IMR-90 (cell line): ENCODE measurements around the gene CHORDC1. TPM values are rescaled to one million over a fixed set of nuclear protein-coding genes. Genes with fewer than 3 reads are reported as not detected.

Source experiments
- ATAC-seq: fragments of 200-7000 bp; cut with Tn5 transposase; 2 replicates; pipeline ENCODE4 v1.9.1; 2020; ENCODE audit warnings: low read depth, mild to moderate bottlenecking, moderate library complexity
- BruUV-seq: library from RNA; stranded (reverse); fragments of 400-500 nt; replicated peaks from 2 replicates; lab custom pipeline; 2021; lab: Mats Ljungman, UMichigan
- CTCF ChIA-PET: fragments of 300-600 bp; formaldehyde crosslinking; extraction: SDS; loops from one replicate; lab custom pipeline; 2021; ENCODE audit warnings: antibody characterized with exemption; lab: Yijun Ruan, JAX
- POLR2A ChIA-PET: fragments of 300-600 bp; sonication (Branson Sonifier 250); formaldehyde crosslinking; loops from one replicate; lab custom pipeline; 2022; ENCODE audit warnings: antibody characterized with exemption; ENCODE audit not compliant: unreplicated experiment; lab: Charles Lee
- DNase-seq: peaks from one replicate; pipeline ENCODE4 v3.0.0; 2013
- H2AFZ ChIP-seq: replicated peaks from 2 replicates; pipeline ENCODE3; 2013; ENCODE audit warnings: low read length, mild to moderate bottlenecking; ENCODE audit not compliant: poor library complexity
- H2AK5ac ChIP-seq: 2 replicates; pipeline ENCODE4 v1.6.1; 2013; ENCODE audit warnings: low read depth, low read length, inconsistent platforms
- H2AK9ac ChIP-seq: replicated peaks from 2 replicates; pipeline ENCODE3; 2013; ENCODE audit warnings: mild to moderate bottlenecking, low read depth, low read length, moderate library complexity; ENCODE audit not compliant: poor library complexity
- H2BK120ac ChIP-seq: 2 replicates; pipeline ENCODE4 v1.6.1; 2013; ENCODE audit warnings: low read depth, low read length, inconsistent platforms
- H2BK15ac ChIP-seq: 3 replicates; pipeline ENCODE4 v1.6.1; 2013; ENCODE audit warnings: low read depth, low read length, inconsistent platforms
- H2BK20ac ChIP-seq: 2 replicates; pipeline ENCODE4 v1.6.1; 2013; ENCODE audit warnings: low read depth, mild to moderate bottlenecking, inconsistent platforms, low read length, moderate library complexity
- H2BK5ac ChIP-seq: 2 replicates; pipeline ENCODE4 v1.6.1; 2013; ENCODE audit warnings: mild to moderate bottlenecking, low read depth, low read length, inconsistent platforms; ENCODE audit not compliant: poor library complexity, severe bottlenecking
- H3K14ac ChIP-seq: replicated peaks from 2 replicates; pipeline ENCODE4 v1.6.1; 2013; ENCODE audit warnings: low read depth, low read length, inconsistent platforms
- H3K18ac ChIP-seq: 2 replicates; pipeline ENCODE4 v1.6.1; 2013; ENCODE audit warnings: low read depth, low read length, control low read depth
- H3K23ac ChIP-seq: 2 replicates; pipeline ENCODE4 v1.6.1; 2013; ENCODE audit warnings: low read depth, low read length, inconsistent platforms
- H3K27ac ChIP-seq: 2 replicates; pipeline ENCODE4 v1.5.1; 2013; ENCODE audit warnings: mild to moderate bottlenecking, control low read depth, low read length; ENCODE audit not compliant: insufficient read depth
- H3K27me3 ChIP-seq: 2 replicates; pipeline ENCODE4 v1.6.1; 2013; ENCODE audit warnings: low read length; ENCODE audit not compliant: control insufficient read depth, insufficient read depth
- H3K36me3 ChIP-seq: 2 replicates; pipeline ENCODE4 v1.6.1; 2013; ENCODE audit warnings: low read length, mixed read lengths; ENCODE audit not compliant: control insufficient read depth, insufficient read depth
- H3K4ac ChIP-seq: 2 replicates; pipeline ENCODE4 v1.6.1; 2013; ENCODE audit warnings: low read depth, low read length, inconsistent platforms
- H3K4me1 ChIP-seq: 2 replicates; pipeline ENCODE4 v1.6.1; 2013; ENCODE audit warnings: low read length, mixed read lengths; ENCODE audit not compliant: control insufficient read depth, insufficient read depth
- H3K4me2 ChIP-seq: 2 replicates; pipeline ENCODE4 v1.6.1; 2013; ENCODE audit warnings: low read depth, mild to moderate bottlenecking, control low read depth, low read length, moderate library complexity
- H3K4me3 ChIP-seq: 2 replicates; pipeline ENCODE4 v1.5.1; 2013; ENCODE audit warnings: low read depth, mild to moderate bottlenecking, control low read depth, low read length, moderate library complexity; ENCODE audit not compliant: insufficient read depth
- H3K56ac ChIP-seq: 2 replicates; pipeline ENCODE4 v1.6.1; 2013; ENCODE audit warnings: low read length, inconsistent platforms; ENCODE audit not compliant: insufficient read depth; ENCODE audit errors: extremely low read depth
- H3K79me1 ChIP-seq, 2 experiments: 2 replicates each; pipeline ENCODE4 v1.6.1; 2013; ENCODE audit warnings: low read length in 2 of 2, inconsistent platforms in 1 of 2, low read depth in 1 of 2
- H3K9ac ChIP-seq: 2 replicates; pipeline ENCODE4 v1.6.1; 2013; ENCODE audit warnings: low read depth, low read length, control low read depth
- H3K9me1 ChIP-seq: 2 replicates; pipeline ENCODE4 v1.6.1; 2013; ENCODE audit warnings: low read length, inconsistent platforms; ENCODE audit not compliant: insufficient read depth
- H3K9me3 ChIP-seq: 2 replicates; pipeline ENCODE4 v1.6.1; 2013; ENCODE audit warnings: low read length; ENCODE audit not compliant: control insufficient read depth, insufficient read depth
- H4K20me1 ChIP-seq: 2 replicates; pipeline ENCODE4 v1.6.1; 2013; ENCODE audit warnings: low read length, inconsistent platforms; ENCODE audit not compliant: insufficient read depth
- H4K5ac ChIP-seq: 2 replicates; pipeline ENCODE4 v1.6.1; 2013; ENCODE audit warnings: mild to moderate bottlenecking, low read depth, low read length, control low read depth
- H4K8ac ChIP-seq, 2 experiments: 2 replicates each; pipeline ENCODE4 v1.6.1; 2013; ENCODE audit warnings: low read depth in 2 of 2, low read length in 2 of 2, control low read depth in 1 of 2, inconsistent platforms in 1 of 2
- H4K91ac ChIP-seq: 2 replicates; pipeline ENCODE4 v1.6.1; 2013; ENCODE audit warnings: low read depth, low read length, inconsistent platforms; ENCODE audit not compliant: insufficient read depth
- BHLHE40 ChIP-seq: fragments of 150-350 bp; IDR thresholded peaks from 2 replicates; pipeline ENCODE4 v1.6.1; 2016; ENCODE audit warnings: mild to moderate bottlenecking, low read depth, low read length
- CHD1 ChIP-seq: IDR thresholded peaks from 2 replicates; pipeline ENCODE4 v1.6.1; 2012; ENCODE audit warnings: low read depth, low read length, improper control_type of control experiment
- CTCF ChIP-seq: conservative IDR thresholded peaks from 2 replicates; pipeline ENCODE4 v1.5.1; 2012; ENCODE audit warnings: mild to moderate bottlenecking, low read depth, low read length, improper control_type of control experiment
- ELK1 ChIP-seq: fragments of 150-350 bp; IDR thresholded peaks from 2 replicates; pipeline ENCODE4 v1.6.1; 2016; ENCODE audit warnings: low read depth, mild to moderate bottlenecking, low read length, moderate library complexity, borderline replicate concordance
- FOS ChIP-seq: fragments of 150-350 bp; IDR thresholded peaks from 2 replicates; pipeline ENCODE4 v1.6.1; 2016; ENCODE audit warnings: low read depth, low read length
- MAFK ChIP-seq: IDR thresholded peaks from 2 replicates; pipeline ENCODE4 v1.6.1; 2012; ENCODE audit warnings: low read depth, low read length, improper control_type of control experiment
- MAZ ChIP-seq: IDR thresholded peaks from 2 replicates; pipeline ENCODE4 v1.6.1; 2012; ENCODE audit warnings: low read depth, mild to moderate bottlenecking, low read length, improper control_type of control experiment, moderate library complexity, borderline replicate concordance
- MXI1 ChIP-seq: IDR thresholded peaks from 2 replicates; pipeline ENCODE4 v1.6.1; 2012; ENCODE audit warnings: low read depth, mild to moderate bottlenecking, low read length, moderate library complexity, borderline replicate concordance
- NFE2L2 ChIP-seq: fragments of 150-350 bp; IDR thresholded peaks from 2 replicates; pipeline ENCODE4 v1.6.1; 2016; ENCODE audit warnings: low read depth, mild to moderate bottlenecking, low read length
- POLR2A ChIP-seq: IDR thresholded peaks from 2 replicates; pipeline ENCODE4 v1.6.1; 2012; ENCODE audit warnings: mild to moderate bottlenecking, low read depth, low read length
- RAD21 ChIP-seq: IDR thresholded peaks from 2 replicates; pipeline ENCODE4 v1.6.1; 2012; ENCODE audit warnings: low read length, improper control_type of control experiment
- RCOR1 ChIP-seq: IDR thresholded peaks from 2 replicates; pipeline ENCODE4 v1.6.1; 2012; ENCODE audit warnings: mild to moderate bottlenecking, low read length, improper control_type of control experiment; ENCODE audit not compliant: insufficient replicate concordance
- RFX5 ChIP-seq: IDR thresholded peaks from 2 replicates; pipeline ENCODE4 v1.8.0; 2012; ENCODE audit warnings: low read depth, mild to moderate bottlenecking, low read length, moderate library complexity
- SMC3 ChIP-seq: fragments of 150-350 bp; IDR thresholded peaks from 2 replicates; pipeline ENCODE4 v1.6.1; 2016; ENCODE audit warnings: low read depth, mild to moderate bottlenecking, antibody characterized with exemption, low read length, moderate library complexity
- USF2 ChIP-seq: fragments of 150-350 bp; IDR thresholded peaks from 2 replicates; pipeline ENCODE4 v1.6.1; 2017; ENCODE audit warnings: mild to moderate bottlenecking, antibody characterized with exemption, low read length, low read depth
- WGBS, 2 experiments: methylation state at CpG; one replicate each; pipeline versions ENCODE4 v1.1.5 to v1.1.7; 2013; ENCODE audit warnings: missing lambda C conversion rate in 2 of 2; ENCODE audit not compliant: insufficient read length in 1 of 2; ENCODE audit errors: extremely low coverage in 2 of 2; 5-methylcytosine and 5-hydroxymethylcytosine counted together
- dilution Hi-C: fragments of 300-500 bp; cut with HindIII; formaldehyde crosslinking; loops from one replicate; pipeline ENCODE4 v1.14.3; 2018; ENCODE audit warnings: low sequenced_read_pairs; ENCODE audit not compliant: unreplicated experiment
- in situ Hi-C: fragments of 300-500 bp; cut with MboI; formaldehyde crosslinking; loops from 3 replicates; pipeline ENCODE4 v1.14.3; 2019; ENCODE audit warnings: low sequenced_read_pairs, inconsistent platforms, mixed read lengths
- intact Hi-C: fragments of 100-400 bp; cut with micrococcal nuclease; formaldehyde crosslinking; loops from 2 replicates; pipeline ENCODE4 v1.10.0; 2022
- polyA plus RNA-seq, 3 experiments: library from polyadenylated mRNA; depleted of rRNA; stranded (reverse); fragments of >200 nt; gene quantifications; 2 replicates each; pipeline ENCODE4 v1.2.3, GENCODE V29; 2012; ENCODE audit warnings: low replicate concordance in 1 of 3
- total RNA-seq: library from RNA; depleted of rRNA; stranded (reverse); fragments of >200 nt; gene quantifications from 2 replicates; pipeline ENCODE4 v1.2.3, GENCODE V29; 2012

CHORDC1 gene
- total and polyA plus RNA-seq, 2 of the 4 experiments (the other 2 are of a cell fraction) = 26.9 to 51.4 TPM

GRCh38 chr11:90204832-90205646, 17.8 kb downstream of the CHORDC1 start:
- Histone ChIP-seq H3K14ac (no peak overlapping the region), H2BK5ac (no peak overlapping the region), H3K79me1 (peaks cover 0 to 2% of the 10 kb centered on the region in 2 experiments; a peak in 2 of 4 replicates), H3K36me3 (peaks cover 15% of the 10 kb centered on the region), H3K4me2 (no peak overlapping the region), H3K4me3 (no peak overlapping the region), H4K5ac (no peak overlapping the region), H3K18ac (no peak overlapping the region), H3K27ac (no peak overlapping the region), H2AK9ac (no peak overlapping the region), H4K8ac (no peak overlapping the region), H4K20me1 (no peaks in the 10 kb centered on the region), H2BK20ac (no peak overlapping the region), H2AK5ac (no peak overlapping the region), H3K4me1 (no peaks in the 10 kb centered on the region), H3K9ac (no peak overlapping the region; the same call in 1 of the 2 replicates), H3K23ac (no peak overlapping the region), H4K91ac (no peak overlapping the region), H3K4ac (no peak overlapping the region), H2AFZ (no peak overlapping the region), H2BK15ac (no peak overlapping the region), H3K9me3 (no peaks in the 10 kb centered on the region), H2BK120ac (no peak overlapping the region), H3K56ac (no peak overlapping the region), H3K9me1 (no peaks in the 10 kb centered on the region), H3K27me3 (no peaks in the 10 kb centered on the region)
- dilution Hi-C loops (no loop called here), in situ Hi-C loops (no loop called here), intact Hi-C loops (no loop called here)
- POLR2A ChIA-PET = no interaction called here
- WGBS, 2 experiments = no CpG with 5 or more reads among the region's 3 CpGs
- ATAC-seq (peak; percentile 80), DNase-seq (peak; percentile 66)
- CTCF ChIA-PET = interaction anchor here (0.6 to 1.5 kb wide), 9 partner anchors 9 to 52 kb away, joined by 3 to 8 read pairs (median 4); no protein-coding TSS in a partner anchor
- no TSS peak for BruUV-seq
- no peak for TF ChIP-seq MAZ
- TF ChIP-seq RCOR1 = no peak
- no peak for TF ChIP-seq RFX5
- TF ChIP-seq ELK1 = no peak
- TF ChIP-seq POLR2A = no peak
- TF ChIP-seq USF2 = no peak
- no peak for TF ChIP-seq CHD1
- peak; percentile 75 for TF ChIP-seq CTCF
- TF ChIP-seq MAFK = no peak
- no peak for TF ChIP-seq NFE2L2
- TF ChIP-seq FOS = no peak
- no peak for TF ChIP-seq BHLHE40
- TF ChIP-seq MXI1 = no peak
- TF ChIP-seq RAD21 = peak; percentile 61
- peak; percentile 44 for TF ChIP-seq SMC3
